ENCODE measurements around the gene ANG.
A peak's percentile ranks its signal among the peaks of the same experiment; 100 is the strongest.
"Not testable (repeated sequence)": the region's sequence is repeated elsewhere in the genome, so short reads cannot be mapped to it uniquely, and the experiment has no call there.

ANG gene

GRCh38 chr14:20706657-20707355, 18.2 kb downstream of the ANG start:
- H3K4me3 ChIP-seq (ENCODE audit: low read depth, low read length) = peak overlapping the region; percentile 45
- peaks cover 23% of the 10 kb centered on the region for H3K4me1 ChIP-seq (ENCODE audit: control insufficient read depth, insufficient read depth, low read length)
- H3K36me3 ChIP-seq (ENCODE audit: control insufficient read depth, insufficient read depth, low read length) = peaks cover 2% of the 10 kb centered on the region
- peak overlapping the region; percentile 93 for H3K9ac ChIP-seq (ENCODE audit: low read length)
- no peaks in the 10 kb centered on the region for H3K27me3 ChIP-seq (ENCODE audit: control insufficient read depth, insufficient read depth, low read length)
- H3K27ac ChIP-seq (ENCODE audit: low read depth, low read length) = peak overlapping the region; percentile 90
- H3K9me3 ChIP-seq (ENCODE audit: control insufficient read depth, insufficient read depth, low read depth, low read length) = peaks cover 47% of the 10 kb centered on the region

- peak overlapping the region; percentile 77 for H3K9ac ChIP-seq (ENCODE audit: low read length)
- no peak overlapping the region for H3K4me3 ChIP-seq (ENCODE audit: low read depth, low read length)
- peak overlapping the region; percentile 90 for H3K27ac ChIP-seq (ENCODE audit: low read depth, low read length)
- peaks cover 23% of the 10 kb centered on the region for H3K4me1 ChIP-seq (ENCODE audit: control insufficient read depth, insufficient read depth, low read length)
- no peaks in the 10 kb centered on the region for H3K27me3 ChIP-seq (ENCODE audit: control insufficient read depth, insufficient read depth, low read length)
- peaks cover 2% of the 10 kb centered on the region for H3K36me3 ChIP-seq (ENCODE audit: control insufficient read depth, insufficient read depth, low read length)
- H3K9me3 ChIP-seq (ENCODE audit: control insufficient read depth, insufficient read depth, low read depth, low read length) = peaks cover 47% of the 10 kb centered on the region
Observed at GRCh38 chr14:20707622-20708021, 19.1 kb downstream of the ANG start.

- H3K36me3 ChIP-seq (ENCODE audit: control insufficient read depth, insufficient read depth, low read length) = no peaks in the 10 kb centered on the region
- H3K4me1 ChIP-seq (ENCODE audit: control insufficient read depth, insufficient read depth, low read length) = peaks cover 14% of the 10 kb centered on the region
- no peak overlapping the region for H3K9ac ChIP-seq (ENCODE audit: low read length)
- H3K4me3 ChIP-seq (ENCODE audit: low read depth, low read length) = no peak overlapping the region
- H3K27ac ChIP-seq (ENCODE audit: low read depth, low read length) = no peak overlapping the region
- peaks cover 27% of the 10 kb centered on the region for H3K9me3 ChIP-seq (ENCODE audit: control insufficient read depth, insufficient read depth, low read depth, low read length)
- H3K27me3 ChIP-seq (ENCODE audit: control insufficient read depth, insufficient read depth, low read length) = no peaks in the 10 kb centered on the region
Observed at GRCh38 chr14:20711261-20711660, 22.7 kb downstream of the ANG start.

GRCh38 chr14:20711685-20712084, 23.1 kb downstream of the ANG start:
- no peak overlapping the region for H3K9ac ChIP-seq (ENCODE audit: low read length)
- H3K4me1 ChIP-seq (ENCODE audit: control insufficient read depth, insufficient read depth, low read length) = peaks cover 11% of the 10 kb centered on the region
- H3K9me3 ChIP-seq (ENCODE audit: control insufficient read depth, insufficient read depth, low read depth, low read length) = peaks cover 24% of the 10 kb centered on the region
- no peak overlapping the region for H3K4me3 ChIP-seq (ENCODE audit: low read depth, low read length)
- no peak overlapping the region for H3K27ac ChIP-seq (ENCODE audit: low read depth, low read length)
- H3K36me3 ChIP-seq (ENCODE audit: control insufficient read depth, insufficient read depth, low read length) = no peaks in the 10 kb centered on the region
- H3K27me3 ChIP-seq (ENCODE audit: control insufficient read depth, insufficient read depth, low read length) = no peaks in the 10 kb centered on the region

GRCh38 chr14:20712904-20713303, 24.3 kb downstream of the ANG start:
- Histone ChIP-seq H3K9ac (ENCODE audit: low read length) (no peak overlapping the region), H3K9me3 (ENCODE audit: control insufficient read depth, insufficient read depth, low read depth, low read length) (peaks cover 20% of the 10 kb centered on the region), H3K27me3 (ENCODE audit: control insufficient read depth, insufficient read depth, low read length) (no peaks in the 10 kb centered on the region), H3K4me1 (ENCODE audit: control insufficient read depth, insufficient read depth, low read length) (peaks cover 3% of the 10 kb centered on the region; the same call in 1 of the 2 replicates), H3K4me3 (ENCODE audit: low read depth, low read length) (no peak overlapping the region), H3K36me3 (ENCODE audit: control insufficient read depth, insufficient read depth, low read length) (no peaks in the 10 kb centered on the region), H3K27ac (ENCODE audit: low read depth, low read length) (no peak overlapping the region)

- Histone ChIP-seq H3K27me3 (ENCODE audit: control insufficient read depth, insufficient read depth, low read length) (no peaks in the 10 kb centered on the region), H3K27ac (ENCODE audit: low read depth, low read length) (no peak overlapping the region), H3K9me3 (ENCODE audit: control insufficient read depth, insufficient read depth, low read depth, low read length) (peaks cover 6% of the 10 kb centered on the region; the same call in 1 of the 2 replicates), H3K36me3 (ENCODE audit: control insufficient read depth, insufficient read depth, low read length) (no peaks in the 10 kb centered on the region), H3K4me3 (ENCODE audit: low read depth, low read length) (no peak overlapping the region), H3K9ac (ENCODE audit: low read length) (no peak overlapping the region), H3K4me1 (ENCODE audit: control insufficient read depth, insufficient read depth, low read length) (no peaks in the 10 kb centered on the region)
Observed at GRCh38 chr14:20714593-20715250, 26.2 kb downstream of the ANG start.

- Histone ChIP-seq H3K27ac (ENCODE audit: low read depth, low read length) (no peak overlapping the region), H3K4me1 (ENCODE audit: control insufficient read depth, insufficient read depth, low read length) (no peaks in the 10 kb centered on the region), H3K27me3 (ENCODE audit: control insufficient read depth, insufficient read depth, low read length) (no peaks in the 10 kb centered on the region), H3K36me3 (ENCODE audit: control insufficient read depth, insufficient read depth, low read length) (no peaks in the 10 kb centered on the region), H3K9me3 (ENCODE audit: control insufficient read depth, insufficient read depth, low read depth, low read length) (peaks cover 4% of the 10 kb centered on the region; the same call in 1 of the 2 replicates), H3K9ac (ENCODE audit: low read length) (no peak overlapping the region), H3K4me3 (ENCODE audit: low read depth, low read length) (no peak overlapping the region)
Observed at GRCh38 chr14:20719777-20720176, 31.2 kb downstream of the ANG start.

- H3K9ac ChIP-seq (ENCODE audit: low read length) = no peak overlapping the region
- no peaks in the 10 kb centered on the region for H3K27me3 ChIP-seq (ENCODE audit: control insufficient read depth, insufficient read depth, low read length)
Observed at GRCh38 chr14:20720741-20721140, 32.2 kb downstream of the ANG start.

GRCh38 chr14:20722016-20722415, 33.5 kb downstream of the ANG start:
- peaks cover under 1% of the 10 kb centered on the region; the same call in 1 of the 2 replicates for H3K9me3 ChIP-seq (ENCODE audit: control insufficient read depth, insufficient read depth, low read depth, low read length)
- H3K27me3 ChIP-seq (ENCODE audit: control insufficient read depth, insufficient read depth, low read length) = no peaks in the 10 kb centered on the region
- H3K9ac ChIP-seq (ENCODE audit: low read length) = no peak overlapping the region
- H3K4me3 ChIP-seq (ENCODE audit: low read depth, low read length) = no peak overlapping the region
- H3K36me3 ChIP-seq (ENCODE audit: control insufficient read depth, insufficient read depth, low read length) = no peaks in the 10 kb centered on the region
- H3K4me1 ChIP-seq (ENCODE audit: control insufficient read depth, insufficient read depth, low read length) = no peaks in the 10 kb centered on the region
- no peak overlapping the region for H3K27ac ChIP-seq (ENCODE audit: low read depth, low read length)

More at GRCh38 chr14:20720741-20721140, 32.2 kb downstream of the ANG start:
- H3K9me3 ChIP-seq (ENCODE audit: control insufficient read depth, insufficient read depth, low read depth, low read length) = peaks cover 4% of the 10 kb centered on the region; the same call in 1 of the 2 replicates
- H3K27ac ChIP-seq (ENCODE audit: low read depth, low read length) = no peak overlapping the region
- no peaks in the 10 kb centered on the region for H3K36me3 ChIP-seq (ENCODE audit: control insufficient read depth, insufficient read depth, low read length)
- H3K4me1 ChIP-seq (ENCODE audit: control insufficient read depth, insufficient read depth, low read length) = no peaks in the 10 kb centered on the region
- no peak overlapping the region for H3K4me3 ChIP-seq (ENCODE audit: low read depth, low read length)

- Histone ChIP-seq H3K27ac (ENCODE audit: low read depth, low read length) (no peak overlapping the region), H3K4me3 (ENCODE audit: low read depth, low read length) (no peak overlapping the region), H3K27me3 (ENCODE audit: control insufficient read depth, insufficient read depth, low read length) (no peaks in the 10 kb centered on the region), H3K9me3 (ENCODE audit: control insufficient read depth, insufficient read depth, low read depth, low read length) (no peaks in the 10 kb centered on the region), H3K9ac (ENCODE audit: low read length) (no peak overlapping the region), H3K36me3 (ENCODE audit: control insufficient read depth, insufficient read depth, low read length) (no peaks in the 10 kb centered on the region), H3K4me1 (ENCODE audit: control insufficient read depth, insufficient read depth, low read length) (no peaks in the 10 kb centered on the region)
Observed at GRCh38 chr14:20723488-20723887, 34.9 kb downstream of the ANG start.

- not testable (repeated sequence) for H3K27ac ChIP-seq (ENCODE audit: low read depth, low read length); H3K4me3 ChIP-seq (ENCODE audit: low read depth, low read length); H3K4me1 ChIP-seq (ENCODE audit: control insufficient read depth, insufficient read depth, low read length); H3K36me3 ChIP-seq (ENCODE audit: control insufficient read depth, insufficient read depth, low read length); H3K9ac ChIP-seq (ENCODE audit: low read length); H3K27me3 ChIP-seq (ENCODE audit: control insufficient read depth, insufficient read depth, low read length); H3K9me3 ChIP-seq (ENCODE audit: control insufficient read depth, insufficient read depth, low read depth, low read length)
Observed at GRCh38 chr14:20726121-20726520, 37.6 kb downstream of the ANG start.
